Measurements from ENCODE around the gene SPTB. TPM values are rescaled to one million over a fixed set of nuclear protein-coding genes. Genes with fewer than 3 reads are reported as not detected.

SPTB gene
- 2.3 and 3.1 TPM in 2 replicates for total RNA-seq (2021)
- long read RNA-seq, partial matches to known transcripts = 0 of 2 reads
- long read RNA-seq, other reads (novel, unspliced or antisense) = 2 of 2 reads

GRCh38 chr14:64879635-64880220 lies at the start of gene SPTB:
Gene SPTB, minus strand, starts transcription at chr14:64879907. Its CDS starts 56,813 bp downstream, at chr14:64823094.
- Histone ChIP-seq H2AK5ac (ENCODE audit: insufficient read length, low read length) (no peak within 1 kb of the TSS), H3K27ac (ENCODE audit: insufficient read length, low read depth, low read length) (no peak within 1 kb of the TSS), H3K9ac (ENCODE audit: extremely low read depth, insufficient read length, low read length) (peak within 1 kb of the TSS; percentile 25), H4K91ac (ENCODE audit: insufficient read length, low read depth, low read length) (no peak within 1 kb of the TSS), H3K23me2 (ENCODE audit: insufficient read length, low read depth, low read length, poor library complexity, severe bottlenecking) (peaks cover 6% of the 10 kb centered on the region), H2AFZ (ENCODE audit: low read length) (no peak within 1 kb of the TSS), H3K4ac (ENCODE audit: low read depth, low read length) (no peak within 1 kb of the TSS), H3K14ac (ENCODE audit: insufficient read depth, low read length) (no peak within 1 kb of the TSS; the same call in 1 of the 2 replicates), H3K79me2 (ENCODE audit: insufficient read depth, low read length) (no peaks in the 10 kb centered on the region), H2BK5ac (ENCODE audit: insufficient read length, low read length) (no peak within 1 kb of the TSS), H2BK12ac (ENCODE audit: insufficient read length, low read depth, low read length) (no peak within 1 kb of the TSS), H3K4me2 (ENCODE audit: insufficient read depth, insufficient read length, low read length) (peak within 1 kb of the TSS; percentile 76), H2BK120ac (ENCODE audit: low read depth, low read length, poor library complexity, severe bottlenecking) (no peak within 1 kb of the TSS), H3K9me3 (ENCODE audit: control insufficient read depth, low read depth, low read length) (no peaks in the 10 kb centered on the region), H2BK20ac (ENCODE audit: low read depth, low read length, poor library complexity, severe bottlenecking) (no peak within 1 kb of the TSS), H3K56ac (ENCODE audit: insufficient read length, low read depth, low read length) (no peak within 1 kb of the TSS), H3K79me1 (ENCODE audit: insufficient read depth, low read depth, low read length, poor library complexity, severe bottlenecking) (no peaks in the 10 kb centered on the region), H3K23ac (ENCODE audit: insufficient read length, low read depth, low read length) (no peak within 1 kb of the TSS), H4K5ac (ENCODE audit: insufficient read length, low read depth, low read length) (no peak within 1 kb of the TSS), H3K18ac (ENCODE audit: insufficient read length, low read depth, low read length) (no peak within 1 kb of the TSS), H4K8ac (replicated peaks; ENCODE audit: insufficient read length, low read depth, low read length) (no peak within 1 kb of the TSS), H3K4me1 (ENCODE audit: insufficient read depth, low read length) (no peaks in the 10 kb centered on the region), H3K27me3 (ENCODE audit: insufficient read depth, low read length) (peaks cover 14% of the 10 kb centered on the region; the same call in 1 of the 2 replicates), H2BK15ac (ENCODE audit: low read depth, low read length) (no peak within 1 kb of the TSS), H3T11ph (ENCODE audit: low read length) (no peak within 1 kb of the TSS), H4K20me1 (ENCODE audit: control insufficient read depth, insufficient read depth, insufficient read length) (no peaks in the 10 kb centered on the region)
- TF ChIP-seq, protein P1, sequence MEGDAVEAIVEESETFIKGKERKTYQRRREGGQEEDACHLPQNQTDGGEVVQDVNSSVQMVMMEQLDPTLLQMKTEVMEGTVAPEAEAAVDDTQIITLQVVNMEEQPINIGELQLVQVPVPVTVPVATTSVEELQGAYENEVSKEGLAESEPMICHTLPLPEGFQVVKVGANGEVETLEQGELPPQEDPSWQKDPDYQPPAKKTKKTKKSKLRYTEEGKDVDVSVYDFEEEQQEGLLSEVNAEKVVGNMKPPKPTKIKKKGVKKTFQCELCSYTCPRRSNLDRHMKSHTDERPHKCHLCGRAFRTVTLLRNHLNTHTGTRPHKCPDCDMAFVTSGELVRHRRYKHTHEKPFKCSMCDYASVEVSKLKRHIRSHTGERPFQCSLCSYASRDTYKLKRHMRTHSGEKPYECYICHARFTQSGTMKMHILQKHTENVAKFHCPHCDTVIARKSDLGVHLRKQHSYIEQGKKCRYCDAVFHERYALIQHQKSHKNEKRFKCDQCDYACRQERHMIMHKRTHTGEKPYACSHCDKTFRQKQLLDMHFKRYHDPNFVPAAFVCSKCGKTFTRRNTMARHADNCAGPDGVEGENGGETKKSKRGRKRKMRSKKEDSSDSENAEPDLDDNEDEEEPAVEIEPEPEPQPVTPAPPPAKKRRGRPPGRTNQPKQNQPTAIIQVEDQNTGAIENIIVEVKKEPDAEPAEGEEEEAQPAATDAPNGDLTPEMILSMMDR (conservative IDR thresholded peaks at IDR 0.05) = no peak
- Mint-ChIP-seq H3K27me3 (ENCODE audit: low read depth) (peaks cover 85% of the 10 kb centered on the region), H3K27ac (peak within 1 kb of the TSS in 1 of 3 experiments; percentile 85; a peak in 2 of 7 replicates), H3K4me3 (peak within 1 kb of the TSS; percentile 79 to 90), H3K36me3 (ENCODE audit: insufficient read depth in 1 of 3, low read depth in 3 of 3) (no peaks in the 10 kb centered on the region), H3K4me1 (peaks cover 16 to 17% of the 10 kb centered on the region in 2 experiments), H3K9me3 (no peaks in the 10 kb centered on the region)
- peak; percentile 79 for DNase-seq
- no CpG with 5 or more reads among the region's 61 CpGs for WGBS (ENCODE audit: extremely low coverage, insufficient read length, low lambda C conversion rate)
